NT2/D1 (cell line): ENCODE data around the gene MFRP.

Experiments used
- DNase-seq: peaks from one replicate; pipeline ENCODE4 v3.0.0-alpha.2; 2011; ENCODE audit warnings: low read depth, low spot score
- H3K27me3 ChIP-seq: 2 replicates; pipeline ENCODE4 v1.6.0; 2011; ENCODE audit warnings: mild to moderate bottlenecking; ENCODE audit not compliant: insufficient read length, insufficient read depth
- H3K36me3 ChIP-seq: 2 replicates; pipeline ENCODE4 v1.6.1; 2011; ENCODE audit warnings: mild to moderate bottlenecking, low read length, mixed read lengths; ENCODE audit not compliant: insufficient read depth, insufficient read length
- H3K4me1 ChIP-seq: 2 replicates; pipeline ENCODE4 v1.5.1; 2011; ENCODE audit not compliant: insufficient read depth, insufficient read length
- H3K4me3 ChIP-seq: 2 replicates; pipeline ENCODE4 v1.5.1; 2011; ENCODE audit warnings: low read depth; ENCODE audit not compliant: insufficient read length
- H3K9ac ChIP-seq: 2 replicates; pipeline ENCODE4 v1.6.0; 2011; ENCODE audit warnings: low read depth; ENCODE audit not compliant: insufficient read length
- H3K9me3 ChIP-seq: 2 replicates; pipeline ENCODE4 v1.5.1; 2011; ENCODE audit warnings: mild to moderate bottlenecking, low read length; ENCODE audit not compliant: insufficient read depth
- SUZ12 ChIP-seq: IDR thresholded peaks from 2 replicates; pipeline ENCODE4 v1.6.1; 2011; ENCODE audit not compliant: insufficient read length, insufficient read depth; ENCODE audit errors: extremely low read depth
- YY1 ChIP-seq: IDR thresholded peaks from 2 replicates; pipeline ENCODE4 v1.6.1; 2011; ENCODE audit not compliant: insufficient read length, insufficient read depth
- ZNF274 ChIP-seq: IDR thresholded peaks from 2 replicates; pipeline ENCODE4 v1.6.1; 2011; ENCODE audit warnings: mild to moderate bottlenecking, low read depth, low read length

The MFRP gene

GRCh38 chr11:119318240-119319135 is 28.0 kb downstream of the MFRP start:
- Histone ChIP-seq H3K9ac (peak overlapping the region; percentile 62), H3K36me3 (peaks cover 16% of the 10 kb centered on the region), H3K9me3 (no peaks in the 10 kb centered on the region), H3K4me3 (peak overlapping the region; percentile 16), H3K4me1 (peaks cover 22% of the 10 kb centered on the region), H3K27me3 (peaks cover 14% of the 10 kb centered on the region)
- DNase-seq, result peak; percentile 76
- no peak for TF ChIP-seq YY1
- TF ChIP-seq ZNF274, result no peak
- TF ChIP-seq SUZ12, result no peak

GRCh38 chr11:119317592-119318239 is 28.8 kb downstream of the MFRP start:
- no peak for TF ChIP-seq YY1
- peak overlapping the region; percentile 39 for H3K4me3 ChIP-seq
- H3K9ac ChIP-seq, result peak overlapping the region; percentile 83
- H3K4me1 ChIP-seq, result peaks cover 22% of the 10 kb centered on the region
- peaks cover 14% of the 10 kb centered on the region for H3K27me3 ChIP-seq
- no peak for DNase-seq
- no peaks in the 10 kb centered on the region for H3K9me3 ChIP-seq
- peaks cover 23% of the 10 kb centered on the region for H3K36me3 ChIP-seq

- Histone ChIP-seq H3K36me3 (peaks cover 30% of the 10 kb centered on the region), H3K9me3 (no peaks in the 10 kb centered on the region), H3K27me3 (peaks cover 14% of the 10 kb centered on the region), H3K9ac (peak within 1 kb of the TSS; percentile 91), H3K4me1 (peaks cover 21% of the 10 kb centered on the region), H3K4me3 (peak within 1 kb of the TSS; percentile 57)
- TF ChIP-seq YY1 (no peak), ZNF274 (no peak), SUZ12 (no peak)
- DNase-seq, result no peak
Measured at GRCh38 chr11:119316729-119317591, 29.5 kb downstream of the MFRP start, which contains the start of gene MCAM. MCAM (minus strand) TSS chr11:119317130; CDS start chr11:119317101, 29 bp downstream.

- H3K4me1 ChIP-seq, result peaks cover 21% of the 10 kb centered on the region
- no peak for TF ChIP-seq YY1
- H3K27me3 ChIP-seq, result peaks cover 14% of the 10 kb centered on the region
- peaks cover 38% of the 10 kb centered on the region for H3K36me3 ChIP-seq
- no peaks in the 10 kb centered on the region for H3K9me3 ChIP-seq
- peak overlapping the region; percentile 91 for H3K9ac ChIP-seq
- H3K4me3 ChIP-seq, result peak overlapping the region; percentile 57
- DNase-seq, result no peak
Measured at GRCh38 chr11:119316016-119316728, 30.3 kb downstream of the MFRP start.

GRCh38 chr11:119315131-119316015 is 31.1 kb downstream of the MFRP start:
- Histone ChIP-seq H3K27me3 (peaks cover 14% of the 10 kb centered on the region), H3K36me3 (peaks cover 46% of the 10 kb centered on the region), H3K9me3 (no peaks in the 10 kb centered on the region), H3K4me1 (peaks cover 21% of the 10 kb centered on the region), H3K9ac (peak overlapping the region; percentile 91), H3K4me3 (peak overlapping the region; percentile 57)
- no peak for DNase-seq
- TF ChIP-seq ZNF274 (no peak), YY1 (no peak)

GRCh38 chr11:119314726-119315125 is 31.8 kb downstream of the MFRP start:
- Histone ChIP-seq H3K36me3 (peaks cover 53% of the 10 kb centered on the region), H3K4me3 (peak overlapping the region; percentile 57), H3K4me1 (peaks cover 21% of the 10 kb centered on the region), H3K9me3 (no peaks in the 10 kb centered on the region), H3K27me3 (peaks cover 14% of the 10 kb centered on the region), H3K9ac (peak overlapping the region; percentile 91)
- DNase-seq, result no peak
- TF ChIP-seq ZNF274 (no peak), YY1 (no peak), SUZ12 (no peak)
